Liver (tissue), 9 donors: Measurements from ENCODE around the gene CPA5. TPM values are rescaled to one million over a fixed set of nuclear protein-coding genes. Genes with fewer than 3 reads are reported as not detected.

Experiments
- DNase-seq: peaks from one replicate; pipeline ENCODE4 v3.0.0-alpha.2; 2017; ENCODE audit warnings: low spot score
- H3K27ac ChIP-seq, 2 donors: one replicate each; pipeline ENCODE4 v1.7.0; 2013; ENCODE audit warnings: inconsistent platforms in 2 of 2, low read length in 2 of 2, control low read depth in 1 of 2, low read depth in 1 of 2, mild to moderate bottlenecking in 1 of 2
- H3K27me3 ChIP-seq, 4 donors: one replicate each; pipeline versions ENCODE4 v1.6.1 to v1.7.0; 2013; ENCODE audit warnings: low read length in 3 of 4, inconsistent platforms in 1 of 4, mild to moderate bottlenecking in 1 of 4, moderate library complexity in 1 of 4; ENCODE audit not compliant: control insufficient read depth in 4 of 4, insufficient read depth in 4 of 4
- H3K36me3 ChIP-seq, 4 donors: one replicate each; pipeline versions ENCODE4 v1.6.1 to v1.7.0; 2013; ENCODE audit warnings: low read length in 3 of 4, mild to moderate bottlenecking in 3 of 4, low read depth in 1 of 4, moderate library complexity in 1 of 4; ENCODE audit not compliant: control insufficient read depth in 4 of 4, insufficient read depth in 3 of 4
- H3K4me1 ChIP-seq, 4 donors: one replicate each; pipeline versions ENCODE4 v1.6.1 to v1.7.0; 2013; ENCODE audit warnings: low read length in 3 of 4, mild to moderate bottlenecking in 3 of 4, moderate library complexity in 1 of 4; ENCODE audit not compliant: control insufficient read depth in 4 of 4, insufficient read depth in 4 of 4
- H3K4me3 ChIP-seq, 3 donors: one replicate each; pipeline versions ENCODE4 v1.6.1 to v1.7.0; 2013; ENCODE audit warnings: low read length in 3 of 3, control low read depth in 1 of 3, low read depth in 1 of 3, mild to moderate bottlenecking in 1 of 3
- H3K9ac ChIP-seq, 2 donors: one replicate each; pipeline ENCODE4 v1.7.0; 2013; ENCODE audit warnings: low read length in 2 of 2, mild to moderate bottlenecking in 2 of 2, moderate library complexity in 2 of 2, control low read depth in 1 of 2, low read depth in 1 of 2
- H3K9me3 ChIP-seq, 4 donors: one replicate each; pipeline versions ENCODE4 v1.6.1 to v1.7.0; 2013; ENCODE audit warnings: low read length in 3 of 4; ENCODE audit not compliant: control insufficient read depth in 4 of 4
- CTCF ChIP-seq: fragments of 150-350 bp; IDR thresholded peaks from 2 replicates; pipeline ENCODE4 v1.5.1; 2017; ENCODE audit warnings: improper control_type of control experiment, low read depth, low read length; ENCODE audit not compliant: missing input control
- EGR1 ChIP-seq, 2 donors: IDR thresholded peaks; 2 replicates each; pipeline ENCODE4 v1.6.1; 2016 to 2018; ENCODE audit warnings: antibody characterized with exemption in 2 of 2, low read depth in 2 of 2
- FOXA1 ChIP-seq: IDR thresholded peaks from 2 replicates; pipeline ENCODE4 v1.6.1; 2016; ENCODE audit warnings: antibody characterized with exemption
- FOXA2 ChIP-seq: IDR thresholded peaks from 2 replicates; pipeline ENCODE4 v1.6.1; 2016; ENCODE audit warnings: antibody characterized with exemption
- GABPA ChIP-seq, 2 donors: IDR thresholded peaks in 1 of 2; conservative IDR thresholded peaks in 1 of 2; 2 replicates each; pipeline ENCODE4 v1.6.1; 2016; ENCODE audit warnings: antibody characterized with exemption in 2 of 2, mild to moderate bottlenecking in 1 of 2, moderate library complexity in 1 of 2
- HNF4A ChIP-seq, 2 donors: conservative IDR thresholded peaks; 2 replicates each; pipeline ENCODE4 v1.6.1; 2016; ENCODE audit warnings: antibody characterized with exemption in 2 of 2, mild to moderate bottlenecking in 2 of 2
- HNF4G ChIP-seq: IDR thresholded peaks from 2 replicates; pipeline ENCODE4 v1.6.1; 2016; ENCODE audit warnings: antibody characterized with exemption
- JUND ChIP-seq, 2 donors: IDR thresholded peaks; 2 replicates each; pipeline ENCODE4 v1.6.1; 2016; ENCODE audit warnings: antibody characterized with exemption in 2 of 2
- RAD21 ChIP-seq, 2 donors: IDR thresholded peaks; 2 replicates each; pipeline ENCODE4 v1.6.1; 2016; ENCODE audit warnings: antibody characterized with exemption in 2 of 2, mild to moderate bottlenecking in 2 of 2
- REST ChIP-seq: IDR thresholded peaks from 2 replicates; pipeline ENCODE4 v1.6.1; 2016; ENCODE audit warnings: antibody characterized with exemption, mild to moderate bottlenecking
- RXRA ChIP-seq, 2 donors: IDR thresholded peaks; 2 replicates each; pipeline ENCODE4 v1.6.1; 2017 to 2018; ENCODE audit warnings: antibody characterized with exemption in 2 of 2, mild to moderate bottlenecking in 1 of 2
- TAF1 ChIP-seq: conservative IDR thresholded peaks from 2 replicates; pipeline ENCODE4 v1.6.1; 2016; ENCODE audit warnings: antibody characterized with exemption, mild to moderate bottlenecking
- YY1 ChIP-seq: IDR thresholded peaks from 2 replicates; pipeline ENCODE4 v1.6.1; 2016; ENCODE audit warnings: antibody characterized with exemption, mild to moderate bottlenecking
- ZBTB33 ChIP-seq: IDR thresholded peaks from 2 replicates; pipeline ENCODE4 v1.6.1; 2016; ENCODE audit warnings: antibody characterized with exemption
- WGBS: extraction: QIAGEN DNeasy Blood & Tissue Kit; methylation state at CpG from one replicate; pipeline ENCODE4 v1.1.7; 2013; 5-methylcytosine and 5-hydroxymethylcytosine counted together
- polyA plus RNA-seq, 2 donors: library from polyadenylated mRNA; stranded (reverse) in 1 of 2; unstranded in 1 of 2; fragments of 200-250 nt in 1 of 2; fragments of >200 nt in 1 of 2; fragmentation: Nextera tagmentation in 1 of 2; extraction: Ambion mirVana in 1 of 2; gene quantifications; one replicate each; pipeline versions ENCODE4 v1.2.1 to v1.2.3, GENCODE V29; 2013 to 2015
- total RNA-seq, 2 donors: library from RNA; depleted of rRNA; stranded (reverse); fragments of >200 nt; gene quantifications; one replicate each; pipeline ENCODE4 v1.2.3, GENCODE V29; 2014
- donor health status: healthy.
- donor health status: healthy.
- donor health status: healthy.
- donor health status: healthy.
- donor health status: healthy.

Gene CPA5
- total and polyA plus RNA-seq, 4 donors, result 0.33 TPM; not detected in 3

GRCh38 chr7:130365511-130366441 lies 21.2 kb downstream of the CPA5 start:
- no peak for DNase-seq
- no peak overlapping the region for H3K27ac ChIP-seq
- WGBS, result 86% methylated on average over 15 of the region's 15 CpGs

GRCh38 chr7:130366564-130366963 lies 21.9 kb downstream of the CPA5 start:
- no peak for DNase-seq
- H3K27ac ChIP-seq, result no peak overlapping the region
- no peak overlapping the region for H3K4me3 ChIP-seq
- 92% methylated on average over 6 of the region's 6 CpGs for WGBS
- no peak overlapping the region for H3K9ac ChIP-seq
- H3K36me3 ChIP-seq, result no peaks in the 10 kb centered on the region
- H3K27me3 ChIP-seq, result no peaks in the 10 kb centered on the region
- TF ChIP-seq RXRA (IDR thresholded peaks at IDR 0.05), result no peak
- no peak for TF ChIP-seq ZBTB33
- no peak for TF ChIP-seq RAD21 (IDR thresholded peaks at IDR 0.05)
- TF ChIP-seq GABPA (IDR thresholded peaks at IDR 0.05 in 1 of 2, conservative IDR thresholded peaks at IDR 0.05 in 1 of 2), result no peak
- no peak for TF ChIP-seq JUND (IDR thresholded peaks at IDR 0.05)
- TF ChIP-seq FOXA1, result no peak
- no peak for TF ChIP-seq CTCF
- TF ChIP-seq HNF4A (conservative IDR thresholded peaks at IDR 0.05), result no peak
- TF ChIP-seq YY1, result no peak
- no peak for TF ChIP-seq FOXA2
- no peak for TF ChIP-seq REST
- TF ChIP-seq TAF1, result no peak
- H3K9me3 ChIP-seq, result no peaks in the 10 kb centered on the region
- peaks cover 0 to 8% (median 0%) of the 10 kb centered on the region in 4 donors for H3K4me1 ChIP-seq

More at GRCh38 chr7:130365511-130366441, 21.2 kb downstream of the CPA5 start:
- no peaks in the 10 kb centered on the region for H3K27me3 ChIP-seq
- H3K9ac ChIP-seq, result no peak overlapping the region
- H3K36me3 ChIP-seq, result no peaks in the 10 kb centered on the region
- H3K4me3 ChIP-seq, result no peak overlapping the region
- TF ChIP-seq EGR1 (IDR thresholded peaks at IDR 0.05; ENCODE audit: low read depth in 2 of 2) (no peak), HNF4G (no peak), RAD21 (IDR thresholded peaks at IDR 0.05) (no peak)
- H3K4me1 ChIP-seq, result peaks cover 0 to 8% (median 0%) of the 10 kb centered on the region in 4 donors
- H3K9me3 ChIP-seq, result no peaks in the 10 kb centered on the region
